Right ventricle myocardium superior (tissue), 1 donor: ENCODE results near the gene MYH16. TPM values are rescaled to one million over a fixed set of nuclear protein-coding genes. Genes with fewer than 3 reads are reported as not detected.
A peak's percentile ranks its signal among the peaks of the same experiment; 100 is the strongest.
"Not testable (repeated sequence)": the region's sequence is repeated elsewhere in the genome, so short reads cannot be mapped to it uniquely, and the experiment has no call there.

Experiments
- ATAC-seq: fragments of 200-7000 bp; cut with Tn5 transposase; one replicate; pipeline ENCODE4 v1.9.1; 2020; ENCODE audit warnings: mild to moderate bottlenecking; ENCODE audit not compliant: poor library complexity
- DNase-seq: peaks from one replicate; pipeline ENCODE4 v3.0.0-alpha.2; 2020
- intact Hi-C: fragments of 100-400 bp; cut with DNase I; formaldehyde crosslinking; loops from one replicate; pipeline ENCODE4 v1.11.2; 2022
- long read RNA-seq: library from polyadenylated mRNA; unstranded; transcript quantifications from one replicate; pipeline ENCODE4 v2.0.0, GENCODE V29; 2021
- total RNA-seq: library from RNA; stranded (reverse); fragmentation: NEBNext Ultra II Directional; extraction: Animal tissue kit (Norgen Biotek cat#: 25700); gene quantifications from one replicate; pipeline ENCODE4 v1.2.1, GENCODE V29; 2021
- donor health status: DM: no; HTN: yes; CAD: no; lungs with severe emphysema.

MYH16 gene
- total RNA-seq: not detected
- long read RNA-seq, partial matches to known transcripts: 0 of 1 reads
- long read RNA-seq, other reads (novel, unspliced or antisense): 1 of 1 reads

DNA sequence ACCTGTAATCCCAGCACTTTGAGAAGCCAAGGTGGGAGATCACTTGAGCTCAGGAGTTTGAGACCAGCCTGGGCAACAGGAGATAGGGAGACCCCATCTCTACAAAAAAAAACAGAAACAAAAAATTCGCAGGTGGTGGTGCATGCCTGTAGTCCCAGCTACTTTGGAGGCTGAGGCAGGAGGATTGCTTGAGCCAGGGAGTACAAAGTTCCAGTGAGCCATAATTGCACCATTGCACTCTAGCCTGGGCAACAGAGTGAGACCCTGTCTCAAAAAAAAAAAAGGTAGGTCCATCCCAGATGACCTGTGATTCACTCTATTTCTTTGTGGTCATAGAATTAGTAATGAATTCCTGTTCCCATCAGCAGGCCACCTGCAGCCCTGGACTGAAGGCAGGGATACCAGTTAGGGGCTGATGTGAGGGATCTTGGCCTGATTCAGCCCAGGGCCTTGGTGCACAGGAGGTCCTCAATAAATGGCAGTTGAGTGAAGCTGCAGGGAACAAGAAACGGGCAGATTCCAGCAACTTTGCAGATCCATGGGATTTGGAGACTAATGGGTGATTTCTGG, at the start of gene MYH16:
Gene MYH16 (plus strand): TSS at position 364 of the 570 bp plus-strand sequence.
- ATAC-seq (no peak), DNase-seq (no peak)
- intact Hi-C loops: no loop called here

DNA sequence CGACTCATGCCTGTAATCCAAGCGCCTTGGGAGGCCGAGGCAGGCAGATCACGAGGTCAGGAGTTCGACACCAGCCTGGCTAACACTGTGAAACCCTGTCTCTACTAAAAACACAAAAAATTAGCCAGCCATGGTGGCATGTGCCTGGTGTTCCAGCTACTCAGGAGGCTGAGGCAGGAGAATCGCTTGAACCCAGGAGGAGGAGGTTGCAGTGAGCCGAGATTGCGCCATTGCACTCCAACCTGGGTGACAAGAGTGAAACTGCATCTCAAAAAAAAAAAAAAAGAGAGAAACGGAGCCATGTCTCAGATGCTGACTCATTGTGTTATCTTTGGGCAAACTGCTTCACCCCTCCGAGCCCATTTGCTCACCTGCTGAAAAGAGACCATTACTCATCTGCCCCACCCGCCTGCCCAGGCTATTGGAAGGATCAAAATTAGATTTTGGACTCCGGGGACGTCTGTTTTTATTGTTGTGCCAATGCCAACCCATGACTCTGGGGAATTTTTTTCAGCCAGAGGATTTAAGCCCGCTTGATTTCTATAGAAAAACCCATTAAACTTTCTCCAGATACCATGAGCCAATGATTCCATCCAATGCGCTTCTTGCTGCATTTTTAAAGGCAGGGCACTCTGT, 48.3 kb upstream of the MYH16 start:
- DNase-seq, intact Hi-C loops, ATAC-seq: not testable (repeated sequence)

DNA sequence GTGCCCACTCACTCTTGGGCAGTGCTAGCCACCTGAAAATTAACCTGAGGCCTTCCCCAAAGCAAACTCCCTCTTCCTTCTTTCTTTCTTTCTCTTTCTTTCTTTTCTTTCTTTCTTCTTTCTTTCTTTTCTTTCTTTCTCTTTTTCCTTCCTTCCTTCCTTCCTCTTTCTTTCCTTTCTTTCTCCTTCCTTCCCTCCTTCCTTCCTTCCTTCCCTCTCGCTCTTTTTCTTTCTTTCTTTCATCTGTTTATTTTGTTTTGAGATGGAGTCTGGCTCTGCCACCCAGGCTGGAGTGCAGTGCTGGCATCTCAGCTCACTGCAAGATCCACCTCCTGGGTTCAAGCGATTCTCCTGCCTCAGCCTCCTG, 47.8 kb upstream of the MYH16 start:
- no peak for DNase-seq
- ATAC-seq: no peak
- intact Hi-C loops: no loop called here

DNA sequence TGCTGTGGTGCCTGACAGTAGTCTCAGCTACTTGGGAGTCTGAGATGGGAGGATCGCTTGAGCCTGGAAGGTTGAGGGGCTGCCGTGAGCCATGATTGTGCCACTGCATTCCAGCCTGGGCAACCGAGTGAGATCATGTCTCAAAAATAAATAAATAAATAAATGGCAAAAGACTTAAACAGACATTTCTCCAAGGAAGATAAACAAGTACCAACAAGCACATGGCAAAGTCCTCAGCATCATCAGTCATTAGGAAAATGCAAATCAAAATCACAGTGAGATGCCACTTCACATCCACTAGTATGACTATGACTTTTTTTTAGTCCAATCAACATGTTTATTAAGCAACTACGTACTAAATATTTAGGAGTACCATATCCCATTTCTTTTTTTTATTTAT, 43.4 kb upstream of the MYH16 start:
- DNase-seq (no peak), ATAC-seq (no peak)
- intact Hi-C loops: no loop called here

DNA sequence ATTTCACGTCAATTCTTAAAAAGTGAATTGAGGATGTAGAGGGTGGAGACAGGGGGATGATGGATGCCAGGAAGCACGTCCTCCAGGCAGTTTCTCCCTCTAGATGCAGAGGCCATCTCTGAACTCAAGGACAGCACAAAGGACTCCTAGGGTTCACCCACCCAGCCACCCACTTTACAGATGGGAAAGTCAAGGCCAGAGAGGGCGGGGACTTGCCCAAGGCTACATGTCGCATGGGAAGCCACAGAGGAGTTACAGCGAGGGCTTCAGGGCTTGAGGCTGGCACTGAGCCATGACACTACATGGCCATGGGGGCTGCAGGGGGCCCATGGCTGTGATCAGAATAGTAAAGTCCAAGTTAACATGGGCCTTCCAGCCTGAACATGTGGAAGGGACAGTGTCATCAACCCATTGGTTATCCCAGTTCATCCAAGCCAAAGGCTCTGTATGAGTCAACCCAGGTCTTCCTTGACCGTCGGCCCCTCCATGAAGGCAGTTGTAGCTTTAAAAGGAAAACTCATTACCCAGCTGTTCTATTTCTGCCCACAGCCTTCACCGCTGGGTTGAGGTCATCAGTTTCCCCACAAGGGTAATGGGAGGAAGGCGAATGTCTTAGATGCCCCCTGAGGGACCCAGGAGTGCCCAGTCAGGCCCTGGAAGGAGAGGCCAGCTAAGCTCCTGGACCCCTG, 40.4 kb upstream of the MYH16 start:
- intact Hi-C loops: no loop called here
- ATAC-seq: no peak
- DNase-seq: no peak

DNA sequence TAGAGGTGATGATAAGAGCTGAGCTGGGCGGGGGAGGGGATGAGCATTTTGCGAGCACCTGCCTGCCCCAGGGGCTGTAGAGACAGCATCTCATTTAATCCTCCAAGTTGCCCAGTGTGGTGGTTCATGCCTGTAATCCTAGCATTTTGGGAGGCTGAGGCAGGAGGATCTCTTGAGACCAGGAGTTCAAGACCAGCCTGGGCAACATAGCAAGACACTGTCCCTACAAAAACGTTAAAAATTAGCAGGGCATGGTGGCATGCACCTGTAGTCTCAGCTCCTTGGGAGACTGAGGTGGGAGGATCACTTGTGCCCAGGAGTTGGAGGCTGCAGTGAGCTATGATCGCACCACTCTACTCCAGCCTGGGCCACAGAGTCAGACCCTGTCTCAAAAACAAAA, 39.7 kb upstream of the MYH16 start:
- ATAC-seq, intact Hi-C loops, DNase-seq: not testable (repeated sequence)

DNA sequence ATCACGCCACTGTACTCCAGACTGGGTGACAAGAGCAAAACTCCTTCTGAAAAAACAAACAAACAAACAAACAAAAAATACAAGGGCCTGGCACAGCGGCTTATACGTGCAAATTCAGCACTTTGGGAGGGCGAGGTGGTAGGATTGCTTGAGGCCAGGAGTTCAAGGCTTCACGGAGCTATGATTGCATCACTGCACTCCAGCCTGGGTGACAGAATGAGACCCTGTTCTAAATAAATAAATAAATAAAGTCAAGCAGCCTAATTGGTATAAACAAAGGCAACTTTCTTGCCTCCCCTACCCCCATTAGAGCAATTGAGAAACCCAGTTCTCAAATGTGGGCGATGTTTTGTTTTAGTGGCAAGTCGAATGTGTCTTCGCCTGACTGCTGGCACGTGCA, 38.5 kb upstream of the MYH16 start:
- intact Hi-C loops: no loop called here
- no peak for ATAC-seq
- DNase-seq: no peak

DNA sequence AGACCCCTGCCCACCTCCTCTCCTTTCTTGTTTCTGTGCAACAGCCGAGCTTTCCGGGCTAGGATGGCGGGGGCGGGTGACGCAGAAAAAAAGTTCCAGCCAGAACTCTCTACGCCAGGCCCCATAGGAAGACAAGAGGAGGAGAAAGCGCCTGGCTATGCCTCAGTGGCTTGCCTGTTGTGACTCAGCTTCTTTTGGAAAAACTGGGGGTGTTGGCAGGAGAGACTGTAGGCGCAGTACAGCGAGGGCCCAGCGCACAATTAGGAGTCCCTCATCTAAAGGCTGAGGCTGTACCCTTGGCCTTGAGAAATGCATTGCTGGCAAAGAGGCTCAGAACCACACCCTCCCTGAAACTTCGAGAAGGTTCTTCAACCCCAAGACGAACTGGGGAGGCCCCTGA, 36.7 kb upstream of the MYH16 start:
- intact Hi-C loops: no loop called here
- no peak for DNase-seq
- ATAC-seq: no peak

DNA sequence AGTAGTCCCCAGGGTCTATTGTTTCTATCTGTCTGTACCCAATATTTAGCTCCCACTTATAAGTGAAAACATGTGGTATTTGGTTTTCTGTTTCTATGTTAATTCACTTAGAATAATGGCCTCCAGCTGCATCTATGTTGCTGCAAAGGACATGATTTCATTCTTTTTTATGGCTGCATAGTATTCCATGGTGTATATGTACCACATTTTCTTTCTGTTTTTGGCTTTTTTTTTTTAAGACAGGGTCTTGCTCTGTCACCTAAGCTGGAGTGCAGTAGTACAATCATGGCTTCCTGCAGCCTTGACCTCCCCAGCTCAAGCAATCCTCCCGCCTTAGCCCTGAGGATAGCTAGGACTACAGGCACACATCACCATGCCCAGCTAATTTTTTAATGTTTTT, 34.8 kb upstream of the MYH16 start:
- DNase-seq, ATAC-seq, intact Hi-C loops: not testable (repeated sequence)

DNA sequence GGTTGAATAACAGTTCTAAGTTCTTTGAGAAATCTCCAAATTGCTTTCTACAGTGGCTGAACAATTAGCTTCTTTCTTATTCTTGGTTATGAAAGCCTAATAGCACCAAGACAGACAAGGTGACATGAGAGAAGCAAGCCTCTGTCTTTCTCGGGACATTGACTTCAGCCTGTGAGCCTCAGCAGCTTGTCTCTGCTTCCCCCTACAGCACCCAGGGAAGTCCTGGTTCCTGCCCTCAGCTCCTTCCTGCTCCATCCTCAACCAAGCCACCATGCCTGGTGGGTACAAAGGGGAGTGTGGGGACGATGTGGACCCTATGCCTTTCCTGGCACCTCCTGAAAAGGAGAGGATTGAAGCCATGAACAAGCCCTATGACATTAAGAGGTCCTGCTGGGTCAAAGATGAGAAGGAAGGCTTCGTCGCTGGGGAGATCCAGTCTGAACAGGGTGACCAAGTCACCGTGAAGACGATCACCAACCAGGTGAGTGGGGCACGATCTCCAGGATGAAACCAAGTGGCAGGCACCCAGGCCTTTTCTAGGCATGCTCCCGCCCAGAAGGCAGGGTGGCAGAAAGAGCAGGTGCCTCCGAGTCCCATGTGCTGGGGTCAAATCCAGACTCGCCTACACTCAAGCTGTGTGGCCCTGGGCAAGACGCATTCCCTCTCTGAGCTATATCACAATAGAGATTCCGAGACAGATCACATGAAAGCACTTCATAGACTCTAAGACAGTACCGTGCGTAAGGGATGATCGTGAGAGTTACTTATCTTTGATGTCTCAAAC, 33.9 kb upstream of the MYH16 start:
- intact Hi-C loops: no loop called here
- ATAC-seq (no peak), DNase-seq (no peak)

DNA sequence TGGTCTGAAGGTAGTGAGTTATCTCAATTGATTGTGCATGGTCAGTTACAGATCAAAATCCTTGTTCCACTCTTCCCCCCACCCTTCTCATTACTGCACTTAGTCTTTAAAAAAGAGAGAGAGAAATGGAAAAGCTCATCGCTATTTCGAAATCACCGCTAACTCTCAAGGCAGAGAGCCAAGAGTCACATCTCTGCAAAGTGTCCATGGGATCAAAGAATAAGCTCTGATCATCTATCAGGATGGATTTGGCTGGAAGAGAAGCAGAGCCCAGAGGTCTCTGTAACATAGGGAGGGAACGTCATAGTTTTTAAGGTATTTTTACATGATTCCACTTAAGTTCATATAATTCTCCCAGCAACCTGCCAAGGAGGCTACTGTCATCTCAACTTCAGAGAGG, 30.0 kb upstream of the MYH16 start:
- DNase-seq (no peak), ATAC-seq (no peak)
- intact Hi-C loops: no loop called here

DNA sequence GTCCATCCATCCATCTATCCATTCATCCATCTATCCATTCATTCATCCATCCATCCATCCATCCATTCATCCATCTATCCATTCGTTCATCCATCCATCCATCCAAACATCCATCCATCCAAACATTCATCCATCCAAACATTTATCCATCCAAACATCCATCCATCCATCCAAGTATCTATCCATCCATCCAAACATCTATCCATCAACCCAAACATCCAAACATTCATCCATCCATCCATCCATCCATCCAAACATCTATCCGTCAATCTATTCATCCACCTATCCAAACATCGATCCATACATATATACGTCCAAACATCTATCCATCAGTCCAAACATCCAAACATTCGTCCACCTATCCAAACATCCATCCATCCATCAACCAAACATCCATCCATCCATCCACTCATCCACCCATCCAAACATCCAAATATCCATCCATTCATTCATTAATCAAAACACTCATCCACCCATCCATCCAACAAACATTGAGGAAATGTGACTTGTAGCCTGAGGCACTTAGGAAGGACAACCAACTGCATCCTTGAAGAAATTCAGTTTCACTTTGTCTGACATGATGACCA, 28.8 kb upstream of the MYH16 start:
- ATAC-seq (no peak), DNase-seq (no peak)
- intact Hi-C loops: no loop called here

DNA sequence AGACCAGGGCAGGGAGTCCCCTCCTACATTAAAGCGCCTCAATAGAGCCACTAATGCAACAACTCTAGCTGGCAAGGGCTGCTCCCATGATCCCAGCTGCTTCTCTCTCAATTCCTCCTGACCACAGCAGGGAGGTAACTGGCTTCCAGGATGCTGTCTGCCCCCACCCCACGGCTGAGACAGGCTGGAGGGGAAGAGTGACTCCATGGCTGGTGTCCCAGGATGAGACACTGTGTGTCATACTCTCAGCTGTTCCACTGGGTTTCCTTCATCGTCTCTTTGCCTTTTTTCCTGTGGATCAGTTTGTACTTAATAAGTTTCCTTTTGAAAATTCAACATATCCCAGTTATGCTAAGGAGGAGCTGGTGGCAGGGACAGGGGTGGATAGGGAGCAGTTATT, 27.7 kb upstream of the MYH16 start:
- intact Hi-C loops: no loop called here
- DNase-seq: no peak
- no peak for ATAC-seq

DNA sequence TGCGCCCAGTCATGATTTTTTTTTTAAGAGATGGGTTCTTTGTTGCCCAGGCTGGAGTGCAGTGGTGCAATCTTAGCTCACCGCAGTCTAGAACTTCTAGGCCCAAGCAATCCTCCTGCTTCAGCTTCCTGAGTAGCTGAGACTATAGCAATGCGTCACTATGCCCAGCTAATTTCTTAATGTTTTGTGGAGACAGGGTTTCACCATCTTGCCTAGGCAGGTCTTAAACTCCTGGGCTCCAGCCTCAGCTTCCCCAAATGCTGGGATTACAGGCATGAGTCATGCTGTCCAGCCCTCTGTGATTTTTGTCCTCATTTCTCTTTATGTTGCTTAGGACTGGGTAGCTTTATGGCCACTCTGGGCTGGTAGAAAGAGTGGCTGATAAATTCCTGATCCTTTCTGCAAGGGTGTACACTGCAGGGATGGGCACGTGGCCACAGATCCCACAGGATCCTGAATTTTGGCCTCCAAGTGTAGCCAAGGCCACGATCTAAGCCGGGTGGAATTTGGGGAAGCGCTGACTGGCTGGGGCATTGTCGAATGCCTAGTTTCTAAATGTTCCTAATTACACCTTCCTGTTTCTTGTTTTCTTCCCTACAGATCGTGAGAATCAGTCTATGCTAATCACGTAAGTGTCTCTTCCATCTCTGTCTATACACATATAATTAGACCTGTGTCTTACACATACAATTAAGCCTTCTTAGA, 24.1 kb upstream of the MYH16 start:
- DNase-seq: no peak
- ATAC-seq: no peak
- intact Hi-C loops: no loop called here

DNA sequence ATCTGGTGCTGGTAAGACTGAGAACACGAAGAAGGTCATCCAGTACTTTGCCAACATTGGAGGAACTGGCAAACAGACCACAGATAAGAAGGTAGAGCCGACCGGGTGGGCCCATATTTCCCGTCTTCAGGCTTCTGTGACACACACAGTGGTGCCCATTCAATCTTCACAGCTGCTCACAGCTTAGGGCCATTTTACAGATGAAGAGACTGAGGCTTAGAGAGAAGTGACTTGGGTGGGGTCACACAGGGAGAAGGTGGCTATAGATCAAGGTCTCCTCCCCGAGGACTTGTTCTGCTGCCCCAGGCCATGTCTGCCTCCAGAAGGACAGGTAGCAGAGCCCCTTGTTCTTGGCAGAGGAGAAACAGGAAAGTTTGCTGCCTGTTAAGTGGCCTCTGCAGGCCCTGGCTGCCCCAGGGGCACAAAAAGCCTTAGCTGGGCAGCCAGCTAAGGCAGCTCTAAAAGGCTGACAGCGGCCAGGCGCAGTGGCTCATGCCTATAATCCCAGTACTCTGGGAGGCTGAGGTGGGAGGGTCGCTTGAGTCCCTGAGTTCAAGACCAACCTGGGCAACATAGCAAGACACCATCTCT, 22.6 kb upstream of the MYH16 start:
- intact Hi-C loops: no loop called here
- DNase-seq: no peak
- ATAC-seq: no peak

DNA sequence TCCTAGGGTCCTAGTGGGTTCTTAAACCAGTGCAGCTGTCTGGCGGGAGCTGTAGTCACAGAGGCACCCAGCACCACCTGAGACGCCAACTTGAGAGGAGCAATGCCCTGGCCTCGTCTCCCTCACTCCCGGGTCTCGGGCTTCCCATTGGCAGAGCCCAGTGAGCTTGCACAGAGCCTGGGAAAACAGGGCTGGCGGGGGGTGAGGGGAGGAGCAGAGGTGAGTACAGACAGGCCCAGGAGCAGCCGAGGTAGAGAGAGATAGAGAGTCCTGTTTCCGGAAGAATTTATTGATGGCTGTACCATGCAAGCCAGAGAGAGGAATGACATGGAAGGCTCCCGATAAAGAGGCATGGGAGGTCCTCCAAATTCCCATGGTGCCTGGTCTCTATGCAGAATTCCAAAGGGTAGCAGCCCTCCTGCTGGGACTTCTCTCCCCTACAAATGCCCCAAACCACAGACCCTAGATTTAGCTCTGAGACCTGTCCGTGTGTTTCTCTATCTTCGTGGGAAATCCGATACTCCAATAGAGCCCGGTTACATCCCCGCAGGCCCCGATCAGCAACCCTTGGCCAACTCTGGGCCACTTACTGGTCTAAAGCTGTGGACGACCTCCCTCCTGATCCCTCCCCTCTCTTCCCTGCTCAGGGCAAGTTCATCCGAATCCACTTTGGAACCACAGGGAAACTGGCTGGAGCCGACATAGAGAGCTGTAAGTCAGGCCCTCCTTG, 20.3 kb upstream of the MYH16 start:
- no peak for ATAC-seq
- intact Hi-C loops: no loop called here

DNA sequence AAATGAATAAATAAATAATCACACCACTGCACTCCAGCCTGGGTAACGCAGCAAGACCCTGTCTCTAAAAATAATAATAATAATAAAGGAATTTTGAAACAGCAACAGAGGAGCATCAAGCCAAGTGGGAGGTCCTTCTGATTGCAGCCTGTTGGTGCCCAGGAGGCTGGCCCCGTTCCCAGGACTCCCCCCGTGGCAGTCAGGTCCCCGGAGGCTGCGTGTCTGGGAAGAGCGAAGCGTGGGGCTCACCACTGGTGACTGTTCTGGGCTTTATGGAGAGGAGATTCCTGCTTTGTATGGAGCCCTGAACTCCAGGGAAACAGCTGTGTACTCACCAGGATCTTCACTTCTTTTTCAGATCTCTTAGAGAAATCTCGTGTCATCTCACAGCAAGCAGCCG, 19.3 kb upstream of the MYH16 start:
- intact Hi-C loops: no loop called here
- DNase-seq: peak; percentile 56
- no peak for ATAC-seq

More for the DNA sequence above, 20.3 kb upstream of the MYH16 start:
- DNase-seq: no peak

DNA sequence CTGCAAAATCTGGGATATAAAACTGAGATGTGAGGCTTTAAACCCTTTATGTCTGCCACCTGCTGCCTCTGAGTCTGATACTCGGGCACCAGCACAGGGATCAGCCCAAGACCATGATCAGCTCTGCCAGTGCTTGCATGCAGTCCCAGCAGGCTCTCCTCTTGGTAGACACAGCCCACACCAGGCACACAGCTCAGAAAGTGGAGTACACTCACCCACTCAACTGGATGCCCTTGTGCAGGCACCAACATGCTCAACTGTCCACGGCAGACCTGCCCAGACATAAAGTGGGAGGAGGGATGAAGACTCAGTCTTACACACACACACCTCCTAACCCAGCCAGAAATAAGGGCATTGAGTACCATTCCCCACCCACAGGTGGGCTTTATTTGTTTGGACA, 18.2 kb upstream of the MYH16 start:
- DNase-seq (no peak), ATAC-seq (no peak)
- intact Hi-C loops: no loop called here
